Activated CD4-positive, CD25-positive, alpha-beta regulatory T cell treated with anti-CD3 and anti-CD28 coated beads, Interleukin-2, amount 50 U/mL, for 16 hours (primary cell): ENCODE results near the gene GABBR2.

ENCODE experiments used
- DNase-seq: peaks from one replicate; pipeline ENCODE4 v3.0.0-alpha.2; 2020; ENCODE audit warnings: low read depth, low spot score

Gene GABBR2

DNA sequence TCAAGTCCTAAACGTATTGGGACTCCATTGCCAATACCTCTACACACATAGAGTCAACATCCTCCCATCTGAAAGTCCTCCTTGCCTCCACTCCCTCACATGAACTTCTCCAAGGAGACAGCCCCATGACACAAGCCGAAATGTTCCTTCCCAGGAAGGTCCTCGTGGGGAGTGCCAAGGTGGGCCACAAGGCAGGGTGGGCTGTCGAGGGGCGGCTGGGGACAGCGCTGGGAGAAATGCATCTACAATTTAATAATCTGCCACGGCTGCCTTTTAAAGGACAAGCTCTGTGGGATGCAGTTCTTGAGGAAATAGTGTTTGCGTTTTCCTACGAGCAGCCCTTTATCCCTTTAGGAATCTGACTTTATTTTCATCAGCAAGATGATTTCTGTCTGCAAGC is 138.7 kb downstream of the GABBR2 start:
- DNase-seq, result no peak

DNA sequence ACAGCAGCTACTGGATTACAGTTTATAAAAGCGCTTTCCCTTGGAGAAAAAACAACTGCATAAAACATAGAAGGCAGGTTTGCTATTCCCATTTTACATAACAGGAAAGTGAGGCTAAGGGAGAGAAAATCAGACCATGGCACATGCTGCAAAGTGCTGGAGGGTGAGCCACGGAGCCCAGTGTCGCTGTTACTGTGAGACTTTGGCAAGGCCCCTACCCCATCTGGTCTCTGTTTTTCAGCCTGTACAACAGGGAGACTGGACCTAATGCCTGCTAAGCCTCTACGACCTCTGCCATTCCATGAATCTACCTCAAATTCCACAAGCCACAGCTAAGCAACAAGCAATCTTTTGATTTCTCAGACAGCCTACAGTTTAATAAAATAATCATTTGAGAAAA is 139.2 kb downstream of the GABBR2 start:
- DNase-seq, result no peak

DNA sequence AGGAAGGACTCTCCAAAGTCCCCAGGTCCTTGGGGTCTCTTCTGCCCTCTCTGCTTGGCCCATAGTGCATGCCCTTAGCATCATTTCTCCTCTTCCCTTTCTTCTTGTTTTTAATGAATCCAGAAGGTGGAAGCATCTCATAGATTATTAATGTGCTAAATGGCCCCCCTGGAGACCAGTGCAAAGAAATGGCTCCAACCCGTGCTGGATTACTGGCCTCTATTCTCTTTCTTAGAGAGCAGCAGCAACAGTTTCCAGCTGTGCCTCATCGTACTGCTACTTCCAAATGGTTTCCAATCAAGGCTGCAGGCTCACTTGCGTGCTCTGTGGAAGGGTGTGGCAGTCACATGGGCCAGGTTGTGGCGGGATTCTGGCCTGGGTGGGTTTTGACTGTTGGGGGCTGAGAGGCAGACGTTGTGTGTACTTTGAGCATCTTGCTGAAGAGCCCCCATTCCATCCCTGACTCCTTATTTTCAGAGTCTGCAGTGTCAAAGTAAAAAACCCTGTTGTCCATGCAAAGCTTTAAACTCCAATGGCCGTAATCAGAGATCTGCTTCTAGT is 139.7 kb downstream of the GABBR2 start:
- DNase-seq, result no peak

DNA sequence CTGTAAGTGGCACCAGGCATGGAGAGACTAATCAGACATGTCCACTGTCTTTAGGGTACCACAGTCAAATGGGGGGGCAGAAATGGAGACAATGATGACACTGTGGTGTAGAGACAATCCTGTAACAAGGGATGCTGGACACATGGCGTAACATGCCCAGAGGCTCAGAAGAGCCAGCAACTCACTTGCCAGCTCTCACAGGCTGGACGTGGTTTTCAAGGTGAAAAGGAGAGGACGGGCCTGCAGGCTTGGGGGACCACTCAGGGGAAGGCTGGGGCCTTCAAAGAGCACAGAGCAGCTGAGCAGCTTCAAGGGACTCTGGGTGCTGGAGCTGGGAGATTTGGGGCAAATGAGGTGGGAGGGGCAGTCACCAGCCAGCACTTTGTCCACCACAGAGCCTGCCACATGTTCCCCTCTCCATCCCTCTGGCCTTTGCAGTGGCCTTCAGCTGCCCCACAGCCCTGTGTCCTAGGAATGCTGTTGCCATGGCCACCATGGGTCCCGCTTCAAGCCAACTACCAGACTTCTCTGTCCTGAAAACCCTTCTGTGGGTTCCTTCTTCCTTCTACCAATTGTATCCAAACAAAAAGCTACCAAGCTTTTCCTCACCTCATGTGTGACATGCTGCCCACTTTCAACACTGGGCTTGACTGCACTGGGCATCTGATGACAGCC is 140.4 kb downstream of the GABBR2 start:
- DNase-seq, result no peak

DNA sequence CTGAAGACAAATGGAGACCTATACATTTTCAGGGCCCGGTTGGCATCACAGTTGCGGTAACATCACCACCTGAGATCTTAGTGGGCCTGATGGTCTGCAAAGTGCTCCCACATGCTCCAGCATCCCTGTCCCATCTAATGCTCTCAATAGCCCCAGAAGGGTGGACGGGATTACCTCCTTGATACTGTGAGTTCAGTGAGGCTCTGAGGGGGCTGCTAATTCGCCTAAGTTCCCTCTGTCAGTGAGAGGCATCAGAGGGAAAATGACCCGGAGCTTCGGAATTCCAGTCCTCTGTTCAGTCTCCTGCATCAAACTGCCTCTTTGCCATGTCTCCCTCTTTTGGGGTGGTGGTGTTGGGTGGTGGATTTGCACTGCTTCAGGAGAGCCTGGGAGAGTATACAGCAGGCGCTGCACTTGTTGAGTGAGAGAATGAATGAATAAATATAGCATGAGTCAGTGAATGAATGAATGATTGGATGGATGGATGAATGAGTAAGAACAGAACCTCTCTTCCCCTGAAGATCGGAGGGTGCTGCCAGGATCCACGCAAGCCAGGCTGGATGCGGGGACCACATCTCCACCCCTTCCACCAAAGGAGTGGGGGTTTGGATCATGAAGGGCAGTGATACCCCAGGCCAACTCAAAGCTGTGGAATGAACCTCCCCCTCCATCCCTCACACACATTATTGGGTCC is 141.0 kb downstream of the GABBR2 start:
- DNase-seq, result no peak

- DNase-seq, result no peak
These were observed 143.3 kb downstream of the GABBR2 start for GRCh38 chr9:98565152-98566135.

DNA sequence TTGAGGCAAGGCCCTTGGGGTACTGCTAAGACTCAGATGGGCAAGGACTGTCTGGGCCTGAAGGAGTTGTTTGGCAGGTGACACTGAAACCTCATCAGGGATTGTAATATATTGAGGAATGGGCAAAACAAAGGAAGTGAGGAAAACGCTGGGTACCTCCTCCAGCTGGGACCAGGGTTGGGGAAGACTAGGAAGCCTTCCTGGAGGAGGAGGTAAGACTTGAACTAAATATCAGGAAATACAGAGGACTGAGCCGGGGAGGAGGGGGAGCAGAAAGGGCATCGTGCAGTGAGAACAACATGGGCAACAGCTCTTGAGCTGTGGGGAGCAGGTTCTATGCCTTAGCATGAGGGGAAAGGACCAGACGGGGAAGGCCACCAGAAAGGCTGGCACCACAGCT is 144.0 kb downstream of the GABBR2 start:
- DNase-seq, result no peak

- no peak for DNase-seq
These were observed 144.7 kb downstream of the GABBR2 start for GRCh38 chr9:98563988-98564387.

DNA sequence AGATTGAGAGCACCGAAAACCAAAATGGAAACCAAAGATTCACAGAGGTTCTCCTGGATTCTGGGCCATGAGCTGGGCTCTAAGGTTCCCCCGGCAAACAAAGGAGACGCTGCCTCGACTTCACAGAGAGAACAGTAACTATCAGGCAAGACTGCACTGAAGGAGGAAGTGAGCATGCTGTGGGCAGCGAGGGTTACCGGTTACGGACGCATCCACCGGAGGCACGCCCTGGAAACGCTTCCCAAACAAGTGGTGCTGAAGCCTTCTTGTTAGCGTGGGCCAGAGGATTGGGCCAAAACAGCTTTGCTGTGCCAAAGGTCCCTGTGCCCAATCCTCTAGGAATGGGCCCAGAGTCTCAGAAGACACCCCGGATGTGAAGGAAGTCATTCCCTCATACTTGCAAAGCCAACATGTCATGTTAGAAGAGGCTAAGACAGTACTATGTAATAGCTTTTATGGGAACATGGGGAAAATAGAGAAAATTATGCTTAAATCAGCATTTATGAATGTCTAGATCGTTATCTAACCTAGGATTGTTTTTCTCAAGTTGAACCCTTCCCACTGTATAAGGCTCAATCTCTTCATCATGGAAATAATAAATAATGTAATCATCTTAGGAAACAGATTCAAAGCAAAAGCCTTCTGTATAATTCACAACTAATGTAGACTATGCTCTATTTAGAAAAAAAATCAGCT is 145.4 kb downstream of the GABBR2 start:
- DNase-seq, result no peak

DNA sequence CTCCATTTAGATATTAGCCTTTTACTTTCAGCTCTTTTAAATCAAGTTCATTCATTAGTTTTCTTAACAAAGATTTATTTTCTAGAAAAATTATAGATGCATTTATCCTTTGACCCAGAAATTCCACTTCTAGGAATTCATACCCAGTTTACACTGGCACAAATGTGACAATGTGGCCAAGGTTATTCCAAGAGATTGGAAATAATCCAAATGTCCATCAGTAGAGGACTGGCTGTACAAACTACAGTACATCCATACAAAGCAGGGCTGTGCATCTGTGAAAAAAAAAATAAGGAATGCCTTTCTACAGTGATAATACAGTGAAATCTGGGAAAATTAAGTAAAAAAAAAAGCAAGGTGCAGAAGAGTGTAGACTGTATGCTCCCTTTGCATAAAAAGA is 149.2 kb downstream of the GABBR2 start:
- no peak for DNase-seq

GRCh38 chr9:98558575-98558974 is 150.2 kb downstream of the GABBR2 start:
- DNase-seq, result no peak

- DNase-seq, result no peak
These were observed 152.2 kb downstream of the GABBR2 start for GRCh38 chr9:98556511-98556910.

DNA sequence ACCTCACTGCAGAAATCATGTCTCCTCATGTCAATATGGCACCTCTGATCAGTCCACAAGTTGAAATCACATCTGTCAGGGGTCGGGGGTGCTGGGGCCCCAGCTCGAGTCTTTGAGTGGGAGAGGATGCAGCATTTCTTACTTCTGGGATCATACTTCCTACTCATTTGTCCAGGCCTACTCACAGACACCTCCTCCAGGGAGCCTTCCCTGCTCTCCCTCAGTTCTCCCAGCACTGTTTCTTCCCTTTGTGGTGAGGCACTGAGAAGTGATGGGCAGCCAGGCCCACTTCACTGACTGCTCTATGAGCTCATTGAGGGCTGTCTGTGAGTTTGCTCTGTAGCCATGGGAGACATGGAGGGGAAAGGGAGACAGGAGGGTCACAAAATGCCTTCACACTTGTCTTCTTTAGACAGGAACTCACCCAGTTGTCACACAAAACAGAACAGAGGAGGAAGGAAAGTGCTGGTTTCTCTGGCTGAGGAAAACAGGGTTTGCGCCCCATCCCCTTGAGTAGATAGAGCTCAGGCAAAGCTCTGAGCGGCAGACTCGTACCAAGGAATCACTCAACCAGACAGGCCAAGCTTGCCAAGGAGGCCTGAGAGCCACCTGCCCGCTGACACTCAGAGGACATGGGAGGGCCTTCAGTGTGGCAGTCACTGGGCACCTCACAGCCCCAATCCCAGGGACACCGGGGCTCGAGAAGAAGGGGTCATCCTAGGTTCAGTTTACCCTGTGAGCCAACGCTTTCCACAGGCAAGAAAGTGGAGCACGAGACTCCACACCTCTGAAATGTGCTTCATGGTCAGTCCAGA is 152.9 kb downstream of the GABBR2 start:
- DNase-seq, result no peak

- no peak for DNase-seq
These were observed 154.0 kb downstream of the GABBR2 start for GRCh38 chr9:98554752-98555151.

GRCh38 chr9:98552331-98552730 is 156.4 kb downstream of the GABBR2 start:
- DNase-seq, result no peak

GRCh38 chr9:98551511-98552286 is 157.0 kb downstream of the GABBR2 start:
- no peak for DNase-seq

GRCh38 chr9:98550206-98550820 is 158.4 kb downstream of the GABBR2 start:
- DNase-seq, result no peak

- DNase-seq, result no peak
These were observed 159.3 kb downstream of the GABBR2 start for GRCh38 chr9:98549401-98549800.

DNA sequence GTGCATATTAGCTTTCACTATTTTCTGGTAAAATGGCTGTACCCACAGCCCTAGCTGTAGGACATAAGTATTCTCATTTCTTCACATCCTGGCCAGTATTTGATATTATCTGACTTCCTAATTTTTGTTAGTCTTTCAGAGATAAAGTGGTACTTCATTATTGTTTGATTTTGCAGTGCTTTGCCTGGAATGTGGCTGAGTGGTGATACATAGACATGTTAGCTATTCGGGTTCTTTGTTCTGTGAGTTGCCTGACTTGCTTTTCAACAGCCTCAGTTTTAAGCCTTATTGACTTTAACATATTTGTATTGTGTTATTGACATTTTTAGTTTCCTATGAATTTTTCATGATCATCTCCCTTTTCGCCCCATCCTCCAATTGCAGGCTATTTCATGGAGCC is 161.1 kb downstream of the GABBR2 start:
- DNase-seq, result no peak
